HG02798 (cell line): ENCODE results near the gene ZMIZ1.

Experiments
- ATAC-seq: cut with Tn5 transposase; IDR thresholded peaks from one replicate; pipeline ENCODE4 v1.9.1; 2021; ENCODE audit warnings: mild to moderate bottlenecking; ENCODE audit not compliant: unreplicated experiment, poor library complexity

The ZMIZ1 gene

GRCh38 chr10:79249186-79250121, 180.7 kb downstream of the ZMIZ1 start:
- peak; percentile 62 for ATAC-seq

- peak; percentile 29 for ATAC-seq
Measured at GRCh38 chr10:79250259-79250658, 181.5 kb downstream of the ZMIZ1 start.

- no peak for ATAC-seq
Measured at GRCh38 chr10:79252450-79252849, 183.7 kb downstream of the ZMIZ1 start.

GRCh38 chr10:79252971-79253370, 184.2 kb downstream of the ZMIZ1 start:
- no peak for ATAC-seq

GRCh38 chr10:79253704-79254103, 184.9 kb downstream of the ZMIZ1 start:
- ATAC-seq: no peak

- ATAC-seq: no peak
Measured at GRCh38 chr10:79254333-79255006, 185.7 kb downstream of the ZMIZ1 start.

GRCh38 chr10:79255007-79255507, 186.3 kb downstream of the ZMIZ1 start:
- ATAC-seq: peak; percentile 56

GRCh38 chr10:79256264-79256806, 187.6 kb downstream of the ZMIZ1 start:
- ATAC-seq: no peak

GRCh38 chr10:79258894-79259293, 190.1 kb downstream of the ZMIZ1 start:
- no peak for ATAC-seq

GRCh38 chr10:79259834-79260233, 191.1 kb downstream of the ZMIZ1 start:
- ATAC-seq: no peak

- ATAC-seq: no peak
Measured at GRCh38 chr10:79260811-79261740, 192.3 kb downstream of the ZMIZ1 start.

GRCh38 chr10:79262131-79262530, 193.4 kb downstream of the ZMIZ1 start:
- ATAC-seq: no peak

GRCh38 chr10:79262959-79263746, 194.4 kb downstream of the ZMIZ1 start:
- no peak for ATAC-seq

GRCh38 chr10:79263939-79264338, 195.2 kb downstream of the ZMIZ1 start:
- ATAC-seq: no peak

GRCh38 chr10:79264942-79265341, 196.2 kb downstream of the ZMIZ1 start:
- no peak for ATAC-seq

- ATAC-seq: peak; percentile 35
Measured at GRCh38 chr10:79266084-79266483, 197.3 kb downstream of the ZMIZ1 start.

GRCh38 chr10:79266543-79267312, 198.0 kb downstream of the ZMIZ1 start:
- peak; percentile 80 for ATAC-seq

- no peak for ATAC-seq
Measured at GRCh38 chr10:79267499-79267898, 198.7 kb downstream of the ZMIZ1 start.
